Measurements from ENCODE around the gene NUP93. TPM values are rescaled to one million over a fixed set of nuclear protein-coding genes. Genes with fewer than 3 reads are reported as not detected.
A peak's percentile ranks its signal among the peaks of the same experiment; 100 is the strongest.

The NUP93 gene
- total RNA-seq, 1 experiment from 2014 or later = 60.2 TPM

DNA sequence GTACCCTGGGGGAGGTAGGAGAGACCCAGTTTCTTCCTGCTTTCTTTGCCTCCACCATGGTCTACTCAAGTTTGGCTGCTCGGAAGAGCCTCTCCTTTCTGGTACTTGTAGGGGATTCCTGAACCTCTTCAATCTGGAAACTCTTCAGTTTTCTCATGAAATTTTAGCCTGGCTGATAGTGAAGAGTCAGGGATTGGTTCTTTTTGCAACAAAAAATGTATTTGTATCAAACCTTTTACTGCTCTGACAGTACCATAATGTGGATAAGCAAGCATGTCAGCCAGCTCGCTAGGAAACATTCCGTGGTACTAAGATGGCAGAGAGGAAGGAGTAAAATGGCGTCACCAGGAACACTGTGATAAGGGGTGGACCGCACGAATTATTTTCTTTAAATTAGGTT, 55.4 kb downstream of the NUP93 start:
- Mint-ChIP-seq H3K4me3 (ENCODE audit: unreplicated experiment) (no peak overlapping the region), H3K36me3 (ENCODE audit: insufficient read depth, unreplicated experiment) (peaks cover 5% of the 10 kb centered on the region), H3K4me1 (ENCODE audit: insufficient read depth, unreplicated experiment) (peaks cover 8% of the 10 kb centered on the region), H3K9me3 (ENCODE audit: unreplicated experiment) (no peaks in the 10 kb centered on the region), H3K27me3 (ENCODE audit: insufficient read depth, unreplicated experiment) (no peaks in the 10 kb centered on the region), H3K27ac (ENCODE audit: low read depth, unreplicated experiment) (no peak overlapping the region)
- CTCF ChIA-PET = interaction anchor here (0.6 kb wide), 1 partner anchor 15 kb away, joined by 3 read pairs; no protein-coding TSS in a partner anchor
- TF ChIP-seq, protein P1, sequence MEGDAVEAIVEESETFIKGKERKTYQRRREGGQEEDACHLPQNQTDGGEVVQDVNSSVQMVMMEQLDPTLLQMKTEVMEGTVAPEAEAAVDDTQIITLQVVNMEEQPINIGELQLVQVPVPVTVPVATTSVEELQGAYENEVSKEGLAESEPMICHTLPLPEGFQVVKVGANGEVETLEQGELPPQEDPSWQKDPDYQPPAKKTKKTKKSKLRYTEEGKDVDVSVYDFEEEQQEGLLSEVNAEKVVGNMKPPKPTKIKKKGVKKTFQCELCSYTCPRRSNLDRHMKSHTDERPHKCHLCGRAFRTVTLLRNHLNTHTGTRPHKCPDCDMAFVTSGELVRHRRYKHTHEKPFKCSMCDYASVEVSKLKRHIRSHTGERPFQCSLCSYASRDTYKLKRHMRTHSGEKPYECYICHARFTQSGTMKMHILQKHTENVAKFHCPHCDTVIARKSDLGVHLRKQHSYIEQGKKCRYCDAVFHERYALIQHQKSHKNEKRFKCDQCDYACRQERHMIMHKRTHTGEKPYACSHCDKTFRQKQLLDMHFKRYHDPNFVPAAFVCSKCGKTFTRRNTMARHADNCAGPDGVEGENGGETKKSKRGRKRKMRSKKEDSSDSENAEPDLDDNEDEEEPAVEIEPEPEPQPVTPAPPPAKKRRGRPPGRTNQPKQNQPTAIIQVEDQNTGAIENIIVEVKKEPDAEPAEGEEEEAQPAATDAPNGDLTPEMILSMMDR (IDR thresholded peaks at IDR 0.05; ENCODE audit: unreplicated experiment) = no peak
- DNase-seq (ENCODE audit: unreplicated experiment) = no peak
- POLR2A ChIA-PET = no interaction called here
- intact Hi-C loops (cut with micrococcal nuclease) = loop anchor here (5.0 kb wide), 1 partner anchor 53 kb away; the partner anchor contains the start of gene NUP93
- no TSS peak for BruUV-seq (replicated peaks)

DNA sequence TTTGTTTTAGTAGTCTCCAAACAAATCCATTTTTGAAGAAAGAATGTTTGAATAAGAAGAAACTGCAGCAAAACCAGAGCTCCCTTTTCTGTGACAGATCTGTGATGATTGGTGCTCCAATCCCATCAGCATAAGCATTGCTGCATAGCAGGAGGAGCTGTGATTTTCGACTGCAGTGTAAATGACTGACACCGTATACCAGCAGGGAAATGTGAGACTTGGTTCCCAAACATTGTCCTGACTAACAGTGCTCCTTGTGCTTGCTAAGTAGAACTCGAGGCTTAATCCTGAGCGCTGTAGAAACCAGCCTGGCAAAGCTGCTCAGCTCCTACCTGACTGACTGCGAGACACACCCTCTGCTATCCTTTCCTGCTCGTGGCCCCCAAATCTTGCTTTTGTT, 57.2 kb downstream of the NUP93 start:
- CTCF ChIA-PET = interaction anchor here (0.6 to 1.7 kb wide), 8 partner anchors 9 to 1325 kb away, joined by 3 to 6 read pairs (median 4); no protein-coding TSS in a partner anchor
- peaks cover 8% of the 10 kb centered on the region for H3K4me1 Mint-ChIP-seq (ENCODE audit: insufficient read depth, unreplicated experiment)

GRCh38 chr16:56788435-56788834, 58.5 kb downstream of the NUP93 start:
- Mint-ChIP-seq H3K27me3 (ENCODE audit: insufficient read depth, unreplicated experiment) (no peaks in the 10 kb centered on the region), H3K9me3 (ENCODE audit: unreplicated experiment) (no peaks in the 10 kb centered on the region), H3K4me1 (ENCODE audit: insufficient read depth, unreplicated experiment) (peaks cover 3% of the 10 kb centered on the region), H3K4me3 (ENCODE audit: unreplicated experiment) (no peak overlapping the region), H3K27ac (ENCODE audit: low read depth, unreplicated experiment) (no peak overlapping the region), H3K36me3 (ENCODE audit: insufficient read depth, unreplicated experiment) (peaks cover 5% of the 10 kb centered on the region)
- no peak for DNase-seq (ENCODE audit: unreplicated experiment)
- intact Hi-C loops (cut with micrococcal nuclease) = loop anchor here (5.0 kb wide), 1 partner anchor 56 kb away; the partner anchor contains the start of gene NUP93
- ChIA-PET POLR2A (interaction anchor here (0.6 kb wide), 1 partner anchor 9 kb away, joined by 3 read pairs; no protein-coding TSS in a partner anchor), CTCF (interaction anchor here (0.5 to 2.0 kb wide), 12 partner anchors 8 to 522 kb away, joined by 3 to 7 read pairs (median 4); no protein-coding TSS in a partner anchor)
- TF ChIP-seq, protein P1 (IDR thresholded peaks at IDR 0.05; ENCODE audit: unreplicated experiment) = no peak
- BruUV-seq (replicated peaks) = no TSS peak

More for the DNA sequence above, 57.2 kb downstream of the NUP93 start:
- TF ChIP-seq, protein P1 (IDR thresholded peaks at IDR 0.05; ENCODE audit: unreplicated experiment) = no peak
- intact Hi-C loops (cut with micrococcal nuclease) = loop anchor here (5.0 kb wide), 1 partner anchor 55 kb away; the partner anchor contains the start of gene NUP93
- Mint-ChIP-seq H3K4me3 (ENCODE audit: unreplicated experiment) (no peak overlapping the region), H3K27ac (ENCODE audit: low read depth, unreplicated experiment) (no peak overlapping the region), H3K36me3 (ENCODE audit: insufficient read depth, unreplicated experiment) (peaks cover 5% of the 10 kb centered on the region), H3K9me3 (ENCODE audit: unreplicated experiment) (no peaks in the 10 kb centered on the region), H3K27me3 (ENCODE audit: insufficient read depth, unreplicated experiment) (no peaks in the 10 kb centered on the region)
- POLR2A ChIA-PET = interaction anchor here (0.6 to 1.3 kb wide), 2 partner anchors 10 to 17 kb away, joined by 3 to 5 read pairs; no protein-coding TSS in a partner anchor
- no peak for DNase-seq (ENCODE audit: unreplicated experiment)
- no TSS peak for BruUV-seq (replicated peaks)

- ChIA-PET CTCF (interaction anchor here (0.5 to 2.3 kb wide), 20 partner anchors 9 to 454 kb away, joined by 3 to 9 read pairs (median 4); no protein-coding TSS in a partner anchor), POLR2A (interaction anchor here (0.6 to 1.3 kb wide), 4 partner anchors 39 to 183 kb away, joined by 3 to 4 read pairs (median 3); partner anchors contain the start of gene NUP93)
- Mint-ChIP-seq H3K27ac (ENCODE audit: low read depth, unreplicated experiment) (no peak overlapping the region), H3K4me3 (ENCODE audit: unreplicated experiment) (no peak overlapping the region), H3K36me3 (ENCODE audit: insufficient read depth, unreplicated experiment) (peaks cover 5% of the 10 kb centered on the region), H3K9me3 (ENCODE audit: unreplicated experiment) (no peaks in the 10 kb centered on the region), H3K4me1 (ENCODE audit: insufficient read depth, unreplicated experiment) (no peaks in the 10 kb centered on the region), H3K27me3 (ENCODE audit: insufficient read depth, unreplicated experiment) (no peaks in the 10 kb centered on the region)
- BruUV-seq (replicated peaks) = no TSS peak
- intact Hi-C loops (cut with micrococcal nuclease) = loop anchor here (1.0 to 5.0 kb wide), 4 partner anchors 57 to 275 kb away; partner anchors contain the start of gene NUP93
- TF ChIP-seq, protein P1 (IDR thresholded peaks at IDR 0.05; ENCODE audit: unreplicated experiment) = peak; percentile 49
- peak; percentile 68 for DNase-seq (ENCODE audit: unreplicated experiment)
Observed at GRCh38 chr16:56789360-56789759, 59.4 kb downstream of the NUP93 start.

Data from MCF 10A (cell line).